ENCODE results near the gene SEZ6L2.

Gene SEZ6L2

DNA sequence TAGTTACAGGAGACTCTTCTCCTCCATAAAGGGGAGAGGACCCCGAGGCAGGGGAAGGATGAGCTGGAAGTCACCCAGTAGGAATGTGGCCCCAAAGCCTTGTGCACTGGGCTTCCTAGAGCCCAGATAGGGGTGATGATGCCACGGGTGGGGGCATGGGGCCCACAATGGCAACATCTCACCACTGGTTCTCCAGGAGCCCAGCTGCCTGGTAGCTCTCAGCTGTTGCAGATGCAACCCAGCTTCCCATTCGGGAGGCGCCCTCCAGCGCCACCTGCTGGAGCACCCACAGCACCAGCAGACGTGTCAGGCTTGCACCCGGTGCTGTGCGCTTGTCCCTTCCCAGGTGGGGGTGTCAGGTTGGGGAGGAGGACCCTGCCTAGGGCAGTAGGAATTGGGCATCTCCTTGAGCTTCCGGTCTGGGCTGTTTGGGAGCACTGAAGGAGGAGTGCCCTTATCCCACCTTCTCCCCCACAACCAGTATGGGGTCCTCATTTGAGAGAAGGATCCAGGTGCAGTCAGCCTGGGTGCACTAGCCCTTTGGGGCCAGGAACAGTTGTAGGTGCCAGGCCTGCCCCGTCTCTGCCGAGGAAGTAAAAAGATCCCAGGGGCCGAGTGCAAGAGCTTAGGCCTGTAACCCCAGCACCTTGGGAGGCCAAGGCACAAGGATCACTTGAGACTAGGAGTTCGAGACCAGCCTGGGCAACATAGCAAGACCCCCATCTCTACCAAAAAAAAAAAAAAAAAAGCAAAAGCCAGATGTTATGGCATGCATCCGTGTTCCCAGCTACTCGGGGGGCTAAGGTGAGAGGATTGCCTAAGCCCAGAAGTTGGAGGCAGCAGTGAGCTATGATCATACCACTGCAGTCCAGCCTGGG is 50.7 kb downstream of the SEZ6L2 start:
- no peak overlapping the region for H3K4me3 ChIP-seq (ENCODE audit: low read depth in 1 of 2, low read length in 2 of 2)
- peaks cover 0 to 32% of the 10 kb centered on the region in 2 donors for H3K4me1 ChIP-seq (ENCODE audit: control insufficient read depth in 1 of 2, insufficient read depth in 2 of 2, low read length in 2 of 2)
- no peak overlapping the region for H3K27ac ChIP-seq (ENCODE audit: low read length)
- H3K9me3 ChIP-seq (ENCODE audit: control insufficient read depth in 1 of 2, low read length in 2 of 2), result no peaks in the 10 kb centered on the region
- no peaks in the 10 kb centered on the region for H3K27me3 ChIP-seq (ENCODE audit: low read depth, low read length)
- H3K36me3 ChIP-seq (ENCODE audit: control insufficient read depth in 1 of 2, insufficient read depth in 2 of 2, low read length in 2 of 2), result peaks cover 23 to 40% of the 10 kb centered on the region in 2 donors

DNA sequence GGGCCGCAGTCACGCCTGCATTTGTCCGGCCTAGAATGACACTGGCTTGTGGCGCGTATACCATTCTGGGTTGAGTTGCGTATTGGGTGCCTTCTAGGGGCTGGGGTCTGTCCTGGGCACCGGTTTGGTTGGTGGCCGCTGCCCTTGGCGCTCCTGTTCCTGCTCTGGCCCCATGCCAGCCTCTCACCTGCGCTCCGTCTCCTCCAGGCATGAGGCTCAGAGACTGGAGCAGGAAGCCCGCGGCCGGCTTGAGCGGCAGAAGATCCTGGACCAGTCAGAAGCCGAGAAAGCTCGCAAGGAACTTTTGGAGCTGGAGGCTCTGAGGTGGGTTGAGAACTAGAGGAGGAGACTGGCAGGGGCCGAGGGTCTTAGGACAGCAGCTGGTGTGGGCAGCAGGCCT is 53.7 kb downstream of the SEZ6L2 start:
- no peaks in the 10 kb centered on the region for H3K27me3 ChIP-seq (ENCODE audit: low read depth, low read length)
- peaks cover 44 to 66% of the 10 kb centered on the region in 2 donors for H3K36me3 ChIP-seq (ENCODE audit: control insufficient read depth in 1 of 2, insufficient read depth in 2 of 2, low read length in 2 of 2)
- H3K27ac ChIP-seq (ENCODE audit: low read length), result no peak overlapping the region
- no peak overlapping the region for H3K4me3 ChIP-seq (ENCODE audit: low read depth in 1 of 2, low read length in 2 of 2)
- H3K9me3 ChIP-seq (ENCODE audit: control insufficient read depth in 1 of 2, low read length in 2 of 2), result no peaks in the 10 kb centered on the region
- H3K4me1 ChIP-seq (ENCODE audit: control insufficient read depth in 1 of 2, insufficient read depth in 2 of 2, low read length in 2 of 2), result peaks cover 0 to 32% of the 10 kb centered on the region in 2 donors

DNA sequence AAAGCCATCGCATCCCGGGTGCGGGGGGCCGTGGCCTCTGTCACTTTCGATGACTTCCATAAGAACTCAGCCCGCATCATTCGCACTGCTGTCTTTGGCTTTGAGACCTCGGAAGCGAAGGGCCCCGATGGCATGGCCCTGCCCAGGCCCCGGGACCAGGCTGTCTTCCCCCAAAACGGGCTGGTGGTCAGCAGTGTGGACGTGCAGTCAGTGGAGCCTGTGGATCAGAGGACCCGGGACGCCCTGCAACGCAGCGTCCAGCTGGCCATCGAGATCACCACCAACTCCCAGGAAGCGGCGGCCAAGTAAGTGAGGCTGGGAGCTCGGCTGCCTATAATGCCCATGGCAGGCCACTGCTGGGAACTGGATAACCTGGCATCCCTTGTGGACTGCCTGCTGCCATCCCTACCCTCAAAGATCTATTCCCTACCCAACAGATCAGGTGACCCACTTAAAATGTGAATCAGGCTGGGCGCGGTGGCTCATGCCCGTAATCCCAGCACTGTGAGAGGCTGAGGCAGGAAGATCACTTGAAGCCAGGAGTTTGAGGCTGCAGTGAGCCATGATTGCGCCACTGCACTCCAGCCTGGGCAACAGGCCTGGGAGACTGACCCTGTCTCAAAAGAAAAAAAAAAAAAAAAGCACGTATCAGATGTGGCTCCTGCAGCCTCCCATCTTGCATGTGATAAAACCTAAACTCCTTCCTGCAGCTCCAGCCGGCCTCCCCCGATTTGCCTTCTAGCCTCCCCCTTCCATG is 54.6 kb downstream of the SEZ6L2 start:
- H3K27me3 ChIP-seq (ENCODE audit: low read depth, low read length), result no peaks in the 10 kb centered on the region
- H3K4me3 ChIP-seq (ENCODE audit: low read depth in 1 of 2, low read length in 2 of 2), result no peak overlapping the region
- peaks cover 53 to 75% of the 10 kb centered on the region in 2 donors for H3K36me3 ChIP-seq (ENCODE audit: control insufficient read depth in 1 of 2, insufficient read depth in 2 of 2, low read length in 2 of 2)
- no peaks in the 10 kb centered on the region for H3K9me3 ChIP-seq (ENCODE audit: control insufficient read depth in 1 of 2, low read length in 2 of 2)
- H3K27ac ChIP-seq (ENCODE audit: low read length), result no peak overlapping the region
- H3K4me1 ChIP-seq (ENCODE audit: control insufficient read depth in 1 of 2, insufficient read depth in 2 of 2, low read length in 2 of 2), result peaks cover 0 to 30% of the 10 kb centered on the region in 2 donors

DNA sequence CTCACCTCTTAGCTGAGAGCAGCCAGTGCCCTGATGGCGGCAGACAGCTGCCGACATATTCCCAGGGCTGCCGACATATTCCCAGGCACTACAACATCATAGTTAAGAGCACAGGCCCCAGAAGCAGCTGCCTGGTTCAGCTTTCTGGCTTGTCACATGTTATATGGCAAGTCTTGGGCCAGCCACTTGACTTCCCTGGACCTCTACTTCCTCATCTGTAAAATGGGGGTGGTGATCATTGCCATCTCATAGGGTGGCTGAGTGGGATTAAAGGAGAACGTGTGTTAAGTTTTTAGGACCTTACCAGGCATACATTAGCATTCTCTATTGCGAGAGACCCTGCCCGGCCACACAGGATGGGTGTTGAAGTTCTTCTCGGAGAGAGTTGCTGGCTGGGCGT is 55.4 kb downstream of the SEZ6L2 start:
- no peak overlapping the region for H3K27ac ChIP-seq (ENCODE audit: low read length)
- H3K36me3 ChIP-seq (ENCODE audit: control insufficient read depth in 1 of 2, insufficient read depth in 2 of 2, low read length in 2 of 2), result peaks cover 54 to 83% of the 10 kb centered on the region in 2 donors
- no peak overlapping the region for H3K4me3 ChIP-seq (ENCODE audit: low read depth in 1 of 2, low read length in 2 of 2)
- peaks cover 0 to 22% of the 10 kb centered on the region in 2 donors for H3K4me1 ChIP-seq (ENCODE audit: control insufficient read depth in 1 of 2, insufficient read depth in 2 of 2, low read length in 2 of 2)
- H3K9me3 ChIP-seq (ENCODE audit: control insufficient read depth in 1 of 2, low read length in 2 of 2), result no peaks in the 10 kb centered on the region
- H3K27me3 ChIP-seq (ENCODE audit: low read depth, low read length), result no peaks in the 10 kb centered on the region

DNA sequence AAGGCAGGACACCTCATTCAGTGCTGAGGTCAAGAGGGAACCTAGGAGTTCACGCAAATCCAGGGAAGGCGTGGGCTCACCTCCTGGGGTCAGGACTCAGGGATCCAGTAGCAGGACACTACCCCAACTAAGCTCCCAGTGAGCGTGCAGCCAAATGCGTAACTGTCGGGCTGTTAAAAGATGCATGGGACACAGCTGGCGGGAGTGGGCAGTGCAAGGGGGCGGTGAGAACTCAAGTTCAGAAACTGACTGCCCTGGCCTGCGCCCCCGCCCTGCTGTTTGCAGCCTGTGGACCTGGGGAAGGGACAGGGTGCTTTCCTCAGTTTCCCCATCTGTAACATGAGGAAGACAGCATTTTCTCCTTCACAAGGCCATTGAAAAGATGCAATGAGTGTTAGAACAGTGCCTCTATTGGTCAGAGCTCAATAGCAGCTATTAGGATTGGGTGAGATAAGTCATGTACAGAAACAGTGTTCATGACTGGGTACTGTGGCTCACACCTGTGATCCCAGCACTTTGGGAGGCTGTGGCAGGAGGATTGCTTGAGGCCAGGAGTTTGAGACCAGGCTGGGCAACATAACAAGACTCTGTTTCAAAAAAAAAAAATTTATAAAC is 56.5 kb downstream of the SEZ6L2 start:
- Histone ChIP-seq H3K4me3 (ENCODE audit: low read depth in 1 of 2, low read length in 2 of 2) (no peak overlapping the region), H3K36me3 (ENCODE audit: control insufficient read depth in 1 of 2, insufficient read depth in 2 of 2, low read length in 2 of 2) (peaks cover 53 to 93% of the 10 kb centered on the region in 2 donors), H3K4me1 (ENCODE audit: control insufficient read depth in 1 of 2, insufficient read depth in 2 of 2, low read length in 2 of 2) (peaks cover 0 to 16% of the 10 kb centered on the region in 2 donors), H3K27me3 (ENCODE audit: low read depth, low read length) (no peaks in the 10 kb centered on the region), H3K27ac (ENCODE audit: low read length) (no peak overlapping the region), H3K9me3 (ENCODE audit: control insufficient read depth in 1 of 2, low read length in 2 of 2) (no peaks in the 10 kb centered on the region)

DNA sequence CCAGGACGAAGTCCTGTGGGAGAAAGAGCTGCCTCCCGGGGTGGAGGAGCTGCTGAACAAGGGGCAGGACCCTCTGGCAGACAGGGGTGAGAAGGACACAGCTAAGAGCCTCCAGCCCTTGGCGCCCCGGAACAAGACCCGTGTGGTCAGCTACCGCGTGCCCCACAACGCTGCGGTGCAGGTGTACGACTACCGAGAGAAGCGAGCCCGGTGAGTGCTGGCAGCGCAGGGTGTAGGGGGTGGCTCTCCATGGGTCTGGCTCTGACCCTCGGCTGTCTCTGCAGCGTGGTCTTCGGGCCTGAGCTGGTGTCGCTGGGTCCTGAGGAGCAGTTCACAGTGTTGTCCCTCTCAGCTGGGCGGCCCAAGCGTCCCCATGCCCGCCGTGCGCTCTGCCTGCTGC is 57.7 kb downstream of the SEZ6L2 start:
- no peak overlapping the region for H3K27ac ChIP-seq (ENCODE audit: low read length)
- H3K27me3 ChIP-seq (ENCODE audit: low read depth, low read length), result no peaks in the 10 kb centered on the region
- H3K36me3 ChIP-seq (ENCODE audit: control insufficient read depth in 1 of 2, insufficient read depth in 2 of 2, low read length in 2 of 2), result peaks cover 50 to 95% of the 10 kb centered on the region in 2 donors
- H3K9me3 ChIP-seq (ENCODE audit: control insufficient read depth in 1 of 2, low read length in 2 of 2), result no peaks in the 10 kb centered on the region
- peaks cover 0 to 16% of the 10 kb centered on the region in 2 donors for H3K4me1 ChIP-seq (ENCODE audit: control insufficient read depth in 1 of 2, insufficient read depth in 2 of 2, low read length in 2 of 2)
- no peak overlapping the region for H3K4me3 ChIP-seq (ENCODE audit: low read depth in 1 of 2, low read length in 2 of 2)

DNA sequence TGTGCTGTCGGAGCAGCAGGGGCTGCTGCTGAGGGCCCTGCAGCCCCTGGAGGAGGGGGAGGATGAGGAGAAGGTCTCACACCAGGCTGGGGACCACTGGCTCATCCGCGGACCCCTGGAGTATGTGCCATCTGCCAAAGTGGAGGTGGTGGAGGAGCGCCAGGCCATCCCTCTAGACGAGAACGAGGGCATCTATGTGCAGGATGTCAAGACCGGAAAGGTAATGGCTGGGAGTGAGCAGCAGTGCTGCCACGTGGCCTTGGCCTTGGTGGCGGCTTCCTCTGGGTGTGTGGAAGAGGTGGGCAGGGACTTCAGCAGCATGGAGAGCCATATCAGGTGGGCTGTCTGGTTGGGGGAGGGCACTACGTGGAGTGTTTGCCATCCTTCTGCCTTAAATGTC is 59.1 kb downstream of the SEZ6L2 start:
- H3K36me3 ChIP-seq (ENCODE audit: control insufficient read depth in 1 of 2, insufficient read depth in 2 of 2, low read length in 2 of 2), result peaks cover 51 to 91% of the 10 kb centered on the region in 2 donors
- peaks cover 0 to 6% of the 10 kb centered on the region in 2 donors for H3K4me1 ChIP-seq (ENCODE audit: control insufficient read depth in 1 of 2, insufficient read depth in 2 of 2, low read length in 2 of 2)
- H3K4me3 ChIP-seq (ENCODE audit: low read depth in 1 of 2, low read length in 2 of 2), result no peak overlapping the region
- H3K9me3 ChIP-seq (ENCODE audit: control insufficient read depth in 1 of 2, low read length in 2 of 2), result no peaks in the 10 kb centered on the region
- no peaks in the 10 kb centered on the region for H3K27me3 ChIP-seq (ENCODE audit: low read depth, low read length)
- H3K27ac ChIP-seq (ENCODE audit: low read length), result no peak overlapping the region

DNA sequence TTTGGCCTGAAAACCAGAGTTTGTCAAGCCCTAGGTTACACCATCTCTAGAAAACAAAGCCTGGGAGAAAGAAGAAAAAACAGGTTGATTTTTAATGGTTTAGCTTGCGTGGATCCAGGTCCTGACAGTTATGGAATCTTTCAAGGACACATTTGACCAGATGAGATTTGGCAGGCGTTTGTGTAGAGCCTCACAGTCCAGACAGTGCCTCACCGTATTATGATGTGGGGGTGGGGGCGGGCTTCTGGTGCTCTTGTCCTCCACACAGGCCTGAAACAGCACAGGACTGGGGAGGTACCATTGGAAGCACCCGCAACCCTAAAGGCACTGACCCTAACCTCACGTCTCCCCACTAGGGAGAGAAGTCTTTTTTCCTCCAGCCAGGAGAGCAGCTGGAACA is 59.5 kb downstream of the SEZ6L2 start:
- Histone ChIP-seq H3K27me3 (ENCODE audit: low read depth, low read length) (no peaks in the 10 kb centered on the region), H3K27ac (ENCODE audit: low read length) (no peak overlapping the region), H3K36me3 (ENCODE audit: control insufficient read depth in 1 of 2, insufficient read depth in 2 of 2, low read length in 2 of 2) (peaks cover 54 to 91% of the 10 kb centered on the region in 2 donors), H3K4me3 (ENCODE audit: low read depth in 1 of 2, low read length in 2 of 2) (no peak overlapping the region), H3K9me3 (ENCODE audit: control insufficient read depth in 1 of 2, low read length in 2 of 2) (no peaks in the 10 kb centered on the region), H3K4me1 (ENCODE audit: control insufficient read depth in 1 of 2, insufficient read depth in 2 of 2, low read length in 2 of 2) (peaks cover 0 to 2% of the 10 kb centered on the region in 2 donors)

DNA sequence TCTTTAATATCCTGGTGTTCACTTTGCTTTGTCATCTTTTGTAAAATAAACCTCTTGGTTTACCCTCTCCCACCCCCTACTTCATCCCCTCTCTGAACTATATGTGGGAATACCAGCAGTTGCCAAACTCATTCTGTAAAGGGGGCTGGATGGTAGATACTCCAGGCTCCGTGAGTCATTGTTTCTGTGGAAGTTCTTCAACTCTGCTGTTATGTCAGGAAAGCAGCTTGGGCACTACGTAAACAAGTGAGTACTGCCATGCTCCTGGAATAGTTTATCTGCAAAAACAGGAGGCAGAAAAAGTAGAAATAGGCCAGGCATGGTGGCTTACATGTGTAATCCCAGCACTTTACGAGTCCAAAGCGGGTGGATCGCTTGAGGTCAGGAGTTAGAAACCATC is 61.5 kb downstream of the SEZ6L2 start:
- Histone ChIP-seq H3K27ac (ENCODE audit: low read length) (no peak overlapping the region), H3K27me3 (ENCODE audit: low read depth, low read length) (no peaks in the 10 kb centered on the region), H3K36me3 (ENCODE audit: control insufficient read depth in 1 of 2, insufficient read depth in 2 of 2, low read length in 2 of 2) (peaks cover 55 to 92% of the 10 kb centered on the region in 2 donors), H3K4me3 (ENCODE audit: low read depth in 1 of 2, low read length in 2 of 2) (no peak overlapping the region), H3K4me1 (ENCODE audit: control insufficient read depth in 1 of 2, insufficient read depth in 2 of 2, low read length in 2 of 2) (no peaks in the 10 kb centered on the region), H3K9me3 (ENCODE audit: control insufficient read depth in 1 of 2, low read length in 2 of 2) (no peaks in the 10 kb centered on the region)

DNA sequence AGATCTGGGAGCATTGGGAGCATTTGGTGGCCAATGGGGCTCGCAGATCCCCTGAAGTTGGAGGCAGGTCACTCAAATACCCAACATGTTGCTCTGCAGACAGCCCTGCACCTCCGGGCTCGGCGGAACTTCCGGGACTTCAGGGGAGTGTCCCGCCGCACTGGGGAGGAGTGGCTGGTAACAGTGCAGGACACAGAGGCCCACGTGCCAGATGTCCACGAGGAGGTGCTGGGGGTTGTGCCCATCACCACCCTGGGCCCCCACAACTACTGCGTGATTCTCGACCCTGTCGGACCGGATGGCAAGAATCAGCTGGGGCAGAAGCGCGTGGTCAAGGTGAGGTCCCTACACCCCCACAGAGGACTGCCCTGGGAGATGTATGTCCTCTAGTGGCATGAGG is 62.7 kb downstream of the SEZ6L2 start:
- H3K27ac ChIP-seq (ENCODE audit: low read length), result no peak overlapping the region
- H3K27me3 ChIP-seq (ENCODE audit: low read depth, low read length), result no peaks in the 10 kb centered on the region
- H3K9me3 ChIP-seq (ENCODE audit: control insufficient read depth in 1 of 2, low read length in 2 of 2), result no peaks in the 10 kb centered on the region
- no peak overlapping the region for H3K4me3 ChIP-seq (ENCODE audit: low read depth in 1 of 2, low read length in 2 of 2)
- no peaks in the 10 kb centered on the region for H3K4me1 ChIP-seq (ENCODE audit: control insufficient read depth in 1 of 2, insufficient read depth in 2 of 2, low read length in 2 of 2)
- peaks cover 47 to 85% of the 10 kb centered on the region in 2 donors for H3K36me3 ChIP-seq (ENCODE audit: control insufficient read depth in 1 of 2, insufficient read depth in 2 of 2, low read length in 2 of 2)

DNA sequence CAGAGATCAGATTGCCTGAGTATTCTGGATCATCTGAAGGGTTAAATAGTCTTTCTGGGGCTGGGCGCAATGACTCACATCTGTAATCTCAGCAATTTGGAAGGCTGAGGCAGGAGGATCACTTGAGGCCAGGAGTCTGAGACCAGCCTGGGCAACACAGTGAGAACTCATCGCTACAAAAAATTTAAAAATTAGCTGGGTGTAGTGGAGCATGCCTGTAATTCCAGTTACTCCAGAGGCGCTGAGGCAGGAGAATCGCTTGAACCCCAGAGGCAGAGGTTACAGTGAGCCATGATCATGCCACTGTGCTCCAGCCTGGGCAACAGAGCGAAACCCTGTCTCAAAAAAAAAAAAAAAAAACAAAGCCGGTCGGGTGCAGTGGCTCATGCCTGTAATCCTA is 63.4 kb downstream of the SEZ6L2 start:
- no peaks in the 10 kb centered on the region for H3K9me3 ChIP-seq (ENCODE audit: control insufficient read depth in 1 of 2, low read length in 2 of 2)
- no peak overlapping the region for H3K4me3 ChIP-seq (ENCODE audit: low read depth in 1 of 2, low read length in 2 of 2)
- H3K27ac ChIP-seq (ENCODE audit: low read length), result no peak overlapping the region
- peaks cover 44 to 85% of the 10 kb centered on the region in 2 donors for H3K36me3 ChIP-seq (ENCODE audit: control insufficient read depth in 1 of 2, insufficient read depth in 2 of 2, low read length in 2 of 2)
- no peaks in the 10 kb centered on the region for H3K4me1 ChIP-seq (ENCODE audit: control insufficient read depth in 1 of 2, insufficient read depth in 2 of 2, low read length in 2 of 2)
- H3K27me3 ChIP-seq (ENCODE audit: low read depth, low read length), result no peaks in the 10 kb centered on the region
